H54 (cell line): ENCODE data around the gene SMYD3.

Experiments
- DNase-seq: peaks from one replicate; pipeline ENCODE4 v3.0.0; 2011; ENCODE audit warnings: low spot score, mixed read lengths; ENCODE audit not compliant: insufficient read length
- FAIRE-seq: peaks from 3 replicates; lab custom pipeline; 2011; peaks lifted over from hg19 to GRCh38; lab: Jason Lieb, UNC
- POLR2A ChIP-seq: IDR thresholded peaks from 2 replicates; pipeline ENCODE4 v1.6.1; 2011; ENCODE audit warnings: low read depth, mild to moderate bottlenecking, low read length

SMYD3 gene

GRCh38 chr1:246471688-246472087, 35.4 kb downstream of the SMYD3 start:
- no peak for TF ChIP-seq POLR2A
- FAIRE-seq, result no peak

GRCh38 chr1:246470585-246470984, 36.5 kb downstream of the SMYD3 start:
- no peak for TF ChIP-seq POLR2A
- FAIRE-seq (no peak), DNase-seq (no peak)

More at GRCh38 chr1:246471688-246472087, 35.4 kb downstream of the SMYD3 start:
- no peak for DNase-seq

- TF ChIP-seq POLR2A, result no peak
- no peak for FAIRE-seq
- no peak for DNase-seq
Observed at GRCh38 chr1:246462986-246463385, 44.1 kb downstream of the SMYD3 start.

GRCh38 chr1:246460406-246460805, 46.7 kb downstream of the SMYD3 start:
- FAIRE-seq, result no peak
- DNase-seq, result no peak
- TF ChIP-seq POLR2A, result no peak

GRCh38 chr1:246459221-246459620, 47.9 kb downstream of the SMYD3 start:
- FAIRE-seq (no peak), DNase-seq (no peak)
- no peak for TF ChIP-seq POLR2A

GRCh38 chr1:246455476-246455875, 51.6 kb downstream of the SMYD3 start:
- TF ChIP-seq POLR2A, result no peak
- no peak for DNase-seq
- FAIRE-seq, result no peak

GRCh38 chr1:246454655-246455054, 52.4 kb downstream of the SMYD3 start:
- FAIRE-seq, result no peak
- no peak for TF ChIP-seq POLR2A
- DNase-seq, result no peak

GRCh38 chr1:246450611-246451251, 56.3 kb downstream of the SMYD3 start:
- peak; percentile 57 for FAIRE-seq
- TF ChIP-seq POLR2A, result no peak
- peak; percentile 19 for DNase-seq

- FAIRE-seq, result no peak
- no peak for TF ChIP-seq POLR2A
- no peak for DNase-seq
Observed at GRCh38 chr1:246448373-246448772, 58.7 kb downstream of the SMYD3 start.

- no peak for FAIRE-seq
- no peak for DNase-seq
- TF ChIP-seq POLR2A, result no peak
Observed at GRCh38 chr1:246447501-246447900, 59.6 kb downstream of the SMYD3 start.

- DNase-seq (no peak), FAIRE-seq (no peak)
- no peak for TF ChIP-seq POLR2A
Observed at GRCh38 chr1:246445503-246445902, 61.6 kb downstream of the SMYD3 start.

- TF ChIP-seq POLR2A, result no peak
- FAIRE-seq (no peak), DNase-seq (no peak)
Observed at GRCh38 chr1:246444617-246445016, 62.5 kb downstream of the SMYD3 start.

GRCh38 chr1:246437961-246438360, 69.1 kb downstream of the SMYD3 start:
- TF ChIP-seq POLR2A, result no peak
- DNase-seq (no peak), FAIRE-seq (no peak)

GRCh38 chr1:246435421-246436041, 71.5 kb downstream of the SMYD3 start:
- DNase-seq (no peak), FAIRE-seq (no peak)
- TF ChIP-seq POLR2A, result no peak

GRCh38 chr1:246434335-246434734, 72.7 kb downstream of the SMYD3 start:
- TF ChIP-seq POLR2A, result no peak
- no peak for FAIRE-seq

More at GRCh38 chr1:246434335-246434734, 72.7 kb downstream of the SMYD3 start:
- DNase-seq, result no peak
